Adipocyte (in vitro differentiated cells): ENCODE results near the gene ARHGDIG.
"Not testable (repeated sequence)": the region's sequence is repeated elsewhere in the genome, so short reads cannot be mapped to it uniquely, and the experiment has no call there.

ENCODE experiments used
- DNase-seq: peaks from one replicate; pipeline ENCODE4 v3.0.0-alpha.2; 2015; ENCODE audit warnings: low read depth
- H3K27me3 ChIP-seq: replicated peaks from 2 replicates; pipeline ENCODE4 v1.7.0; 2013; ENCODE audit warnings: mild to moderate bottlenecking, low read length, moderate library complexity; ENCODE audit not compliant: control insufficient read depth, insufficient read depth
- H3K36me3 ChIP-seq: 2 replicates; pipeline ENCODE4 v1.7.0; 2013; ENCODE audit warnings: low read length, mild to moderate bottlenecking, moderate library complexity; ENCODE audit not compliant: control insufficient read depth, insufficient read depth, severe bottlenecking
- H3K4me1 ChIP-seq: 2 replicates; pipeline ENCODE4 v1.7.0; 2013; ENCODE audit warnings: mild to moderate bottlenecking, low read length, moderate library complexity; ENCODE audit not compliant: control insufficient read depth, insufficient read depth
- H3K4me3 ChIP-seq: 2 replicates; pipeline ENCODE4 v1.7.0; 2013; ENCODE audit warnings: mild to moderate bottlenecking, low read length, moderate library complexity
- H3K9ac ChIP-seq: 2 replicates; pipeline ENCODE4 v1.7.0; 2013; ENCODE audit warnings: mild to moderate bottlenecking, low read length, moderate library complexity
- H3K9me3 ChIP-seq: 2 replicates; pipeline ENCODE4 v1.7.0; 2013; ENCODE audit warnings: mild to moderate bottlenecking, low read length, moderate library complexity; ENCODE audit not compliant: control insufficient read depth

The ARHGDIG gene

GRCh38 chr16:253833-254232 lies 26.6 kb upstream of the ARHGDIG start:
- Histone ChIP-seq H3K27me3 (no peaks in the 10 kb centered on the region), H3K9me3 (no peaks in the 10 kb centered on the region), H3K4me3 (no peak overlapping the region), H3K4me1 (no peaks in the 10 kb centered on the region), H3K9ac (no peak overlapping the region), H3K36me3 (peaks cover 47% of the 10 kb centered on the region)
- no peak for DNase-seq

- Histone ChIP-seq H3K4me3 (no peak overlapping the region), H3K36me3 (peaks cover 50% of the 10 kb centered on the region), H3K9ac (no peak overlapping the region), H3K4me1 (no peaks in the 10 kb centered on the region), H3K27me3 (no peaks in the 10 kb centered on the region), H3K9me3 (no peaks in the 10 kb centered on the region)
- DNase-seq, result no peak
These were observed 25.9 kb upstream of the ARHGDIG start for GRCh38 chr16:254461-254860.

- H3K9me3 ChIP-seq, result no peaks in the 10 kb centered on the region
- H3K4me1 ChIP-seq, result no peaks in the 10 kb centered on the region
- no peak for DNase-seq
- no peaks in the 10 kb centered on the region for H3K27me3 ChIP-seq
- H3K4me3 ChIP-seq, result no peak overlapping the region
- no peak overlapping the region for H3K9ac ChIP-seq
- peaks cover 55% of the 10 kb centered on the region for H3K36me3 ChIP-seq
These were observed 25.2 kb upstream of the ARHGDIG start for GRCh38 chr16:255183-255582.

GRCh38 chr16:258091-258490 lies 22.3 kb upstream of the ARHGDIG start:
- not testable (repeated sequence) for H3K9me3 ChIP-seq, H3K4me3 ChIP-seq, H3K27me3 ChIP-seq, DNase-seq, H3K9ac ChIP-seq, H3K4me1 ChIP-seq
- H3K36me3 ChIP-seq, result peaks cover 62% of the 10 kb centered on the region

GRCh38 chr16:259226-259625 lies 21.2 kb upstream of the ARHGDIG start:
- Histone ChIP-seq H3K9ac (no peak overlapping the region), H3K4me3 (no peak overlapping the region), H3K9me3 (no peaks in the 10 kb centered on the region), H3K4me1 (no peaks in the 10 kb centered on the region), H3K27me3 (no peaks in the 10 kb centered on the region), H3K36me3 (peaks cover 66% of the 10 kb centered on the region)
- DNase-seq, result no peak

- Histone ChIP-seq H3K9me3 (no peaks in the 10 kb centered on the region), H3K4me3 (no peak overlapping the region), H3K4me1 (no peaks in the 10 kb centered on the region), H3K36me3 (peaks cover 67% of the 10 kb centered on the region), H3K9ac (no peak overlapping the region), H3K27me3 (no peaks in the 10 kb centered on the region)
- DNase-seq, result no peak
These were observed 20.6 kb upstream of the ARHGDIG start for GRCh38 chr16:259814-260253.

- Histone ChIP-seq H3K27me3 (no peaks in the 10 kb centered on the region), H3K4me1 (no peaks in the 10 kb centered on the region), H3K36me3 (peaks cover 66% of the 10 kb centered on the region), H3K4me3 (no peak overlapping the region), H3K9me3 (no peaks in the 10 kb centered on the region), H3K9ac (no peak overlapping the region)
- no peak for DNase-seq
These were observed 20.1 kb upstream of the ARHGDIG start for GRCh38 chr16:260326-260725.

- peaks cover 58% of the 10 kb centered on the region for H3K36me3 ChIP-seq
- no peak for DNase-seq
- H3K27me3 ChIP-seq, result no peaks in the 10 kb centered on the region
- H3K4me3 ChIP-seq, result no peak overlapping the region
- H3K9ac ChIP-seq, result no peak overlapping the region
- H3K9me3 ChIP-seq, result no peaks in the 10 kb centered on the region
- no peaks in the 10 kb centered on the region for H3K4me1 ChIP-seq
These were observed 19.2 kb upstream of the ARHGDIG start for GRCh38 chr16:261031-261691.

GRCh38 chr16:262121-262745 lies 18.2 kb upstream of the ARHGDIG start:
- Histone ChIP-seq H3K36me3 (peaks cover 56% of the 10 kb centered on the region), H3K9me3 (no peaks in the 10 kb centered on the region), H3K27me3 (no peaks in the 10 kb centered on the region), H3K4me1 (no peaks in the 10 kb centered on the region), H3K4me3 (no peak overlapping the region), H3K9ac (no peak overlapping the region)
- DNase-seq, result no peak

GRCh38 chr16:263182-263774 lies 17.1 kb upstream of the ARHGDIG start:
- Histone ChIP-seq H3K9me3 (no peaks in the 10 kb centered on the region), H3K9ac (no peak overlapping the region), H3K27me3 (no peaks in the 10 kb centered on the region), H3K36me3 (peaks cover 56% of the 10 kb centered on the region), H3K4me1 (no peaks in the 10 kb centered on the region), H3K4me3 (no peak overlapping the region)
- no peak for DNase-seq

- Histone ChIP-seq H3K36me3 (peaks cover 56% of the 10 kb centered on the region), H3K4me3 (no peak overlapping the region), H3K9me3 (no peaks in the 10 kb centered on the region), H3K9ac (no peak overlapping the region), H3K27me3 (no peaks in the 10 kb centered on the region), H3K4me1 (no peaks in the 10 kb centered on the region)
- DNase-seq, result no peak
These were observed 16.4 kb upstream of the ARHGDIG start for GRCh38 chr16:263944-264343.
